ENCODE data around the gene OR10H3.

OR10H3 gene, protein sequence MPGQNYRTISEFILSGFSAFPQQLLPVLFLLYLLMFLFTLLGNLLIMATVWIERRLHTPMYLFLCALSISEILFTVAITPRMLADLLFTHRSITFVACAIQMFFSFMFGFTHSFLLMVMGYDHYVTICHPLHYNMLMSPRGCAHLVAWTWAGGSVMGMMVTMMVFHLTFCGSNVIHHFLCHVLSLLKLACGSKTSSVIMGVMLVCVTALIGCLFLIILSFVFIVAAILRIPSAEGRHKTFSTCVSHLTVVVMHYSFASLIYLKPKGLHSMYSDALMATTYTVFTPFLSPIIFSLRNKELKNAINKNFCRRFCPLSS

DNA sequence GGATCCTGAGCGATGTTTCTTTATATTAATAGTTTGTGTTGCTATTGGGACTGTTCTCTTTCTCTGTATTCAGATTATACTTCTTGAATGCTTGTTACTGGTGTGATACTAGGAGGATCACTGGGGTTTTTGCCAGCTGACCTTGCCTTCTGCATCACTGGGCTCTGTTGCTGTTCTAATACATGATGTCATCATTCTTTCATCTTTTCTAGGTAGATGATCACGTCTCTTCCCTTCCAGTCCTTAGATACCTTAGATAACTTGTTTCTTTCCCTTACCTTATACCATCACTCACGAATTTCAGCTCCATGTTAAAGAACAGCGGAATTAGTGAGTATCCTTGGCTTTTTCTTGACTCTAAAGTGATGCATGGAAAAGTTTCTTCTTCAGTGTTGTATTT lies at the start of gene OR10H3:
TSS of gene OR10H3 (plus strand) at position 264 of the 400 bp plus-strand sequence. CDS start 3,408 bp downstream, outside the sequence.
- TF ChIP-seq, protein P1, sequence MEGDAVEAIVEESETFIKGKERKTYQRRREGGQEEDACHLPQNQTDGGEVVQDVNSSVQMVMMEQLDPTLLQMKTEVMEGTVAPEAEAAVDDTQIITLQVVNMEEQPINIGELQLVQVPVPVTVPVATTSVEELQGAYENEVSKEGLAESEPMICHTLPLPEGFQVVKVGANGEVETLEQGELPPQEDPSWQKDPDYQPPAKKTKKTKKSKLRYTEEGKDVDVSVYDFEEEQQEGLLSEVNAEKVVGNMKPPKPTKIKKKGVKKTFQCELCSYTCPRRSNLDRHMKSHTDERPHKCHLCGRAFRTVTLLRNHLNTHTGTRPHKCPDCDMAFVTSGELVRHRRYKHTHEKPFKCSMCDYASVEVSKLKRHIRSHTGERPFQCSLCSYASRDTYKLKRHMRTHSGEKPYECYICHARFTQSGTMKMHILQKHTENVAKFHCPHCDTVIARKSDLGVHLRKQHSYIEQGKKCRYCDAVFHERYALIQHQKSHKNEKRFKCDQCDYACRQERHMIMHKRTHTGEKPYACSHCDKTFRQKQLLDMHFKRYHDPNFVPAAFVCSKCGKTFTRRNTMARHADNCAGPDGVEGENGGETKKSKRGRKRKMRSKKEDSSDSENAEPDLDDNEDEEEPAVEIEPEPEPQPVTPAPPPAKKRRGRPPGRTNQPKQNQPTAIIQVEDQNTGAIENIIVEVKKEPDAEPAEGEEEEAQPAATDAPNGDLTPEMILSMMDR (IDR thresholded peaks at IDR 0.05; ENCODE audit: low read depth, low read length) = no peak
- no peak within 1 kb of the TSS for H3K4me3 ChIP-seq (ENCODE audit: low read depth, low read length)

DNA sequence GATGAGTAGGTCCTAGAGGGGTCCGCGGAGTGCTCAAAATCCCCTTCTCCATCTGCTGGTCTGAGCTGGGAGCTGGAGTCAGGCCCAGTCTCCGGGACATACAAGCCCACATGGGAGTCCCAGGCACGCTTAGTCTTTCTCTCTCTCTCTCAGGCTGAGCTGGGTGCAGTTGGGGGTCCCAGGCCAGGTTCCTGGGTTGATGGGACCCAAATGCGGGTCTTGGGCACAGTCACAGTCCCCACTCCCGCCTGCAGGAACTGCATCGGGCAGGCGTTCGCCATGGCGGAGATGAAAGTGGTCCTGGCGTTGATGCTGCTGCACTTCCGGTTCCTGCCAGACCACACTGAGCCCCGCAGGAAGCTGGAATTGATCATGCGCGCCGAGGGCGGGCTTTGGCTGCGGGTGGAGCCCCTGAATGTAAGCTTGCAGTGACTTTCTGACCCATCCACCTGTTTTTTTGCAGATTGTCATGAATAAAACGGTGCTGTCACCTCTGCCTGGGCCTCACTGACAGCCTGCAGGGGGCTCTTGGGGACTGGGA lies 41.1 kb upstream of the OR10H3 start:
- no peak overlapping the region for H3K4me3 ChIP-seq (ENCODE audit: low read depth, low read length)
- TF ChIP-seq, protein P1 (IDR thresholded peaks at IDR 0.05; ENCODE audit: low read depth, low read length) = no peak

DNA sequence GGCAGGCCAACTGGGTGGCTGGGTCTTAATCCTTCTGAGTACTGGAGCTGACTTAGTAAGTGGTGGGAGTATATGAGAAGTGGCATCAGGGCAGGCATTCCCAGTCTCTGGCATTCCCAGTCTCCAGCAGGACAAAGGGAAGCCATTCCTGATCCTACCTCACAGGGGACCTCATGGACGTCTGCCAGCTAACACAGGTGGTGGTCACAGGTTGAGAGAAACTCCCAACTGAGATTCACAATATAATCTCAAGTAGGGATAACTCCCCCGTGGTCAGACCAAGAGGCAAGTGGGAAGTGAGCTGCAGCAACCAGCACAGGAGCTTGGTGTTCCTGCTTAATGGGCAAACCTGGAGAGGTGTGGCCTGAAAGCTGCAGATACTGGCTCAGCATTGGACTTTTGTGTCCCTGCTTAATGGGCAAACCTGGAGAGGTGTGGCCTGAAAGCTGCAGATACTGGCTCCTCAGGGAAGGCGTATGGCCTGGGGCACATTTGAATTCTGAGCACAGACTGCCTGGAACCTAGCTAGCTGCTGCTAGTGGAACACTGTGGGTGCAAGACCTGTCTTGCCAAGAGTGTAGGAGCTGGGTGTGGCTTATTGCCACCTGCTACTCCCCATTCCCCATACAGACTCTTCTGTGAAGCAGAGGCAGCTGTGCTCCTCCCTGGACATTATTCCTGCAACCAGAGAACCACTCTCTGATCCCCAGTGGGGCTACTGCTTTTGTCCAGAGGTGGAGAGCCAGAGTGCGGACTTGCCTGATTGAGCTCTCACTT lies 35.8 kb upstream of the OR10H3 start:
- H3K4me3 ChIP-seq (ENCODE audit: low read depth, low read length) = no peak overlapping the region
- TF ChIP-seq, protein P1 (IDR thresholded peaks at IDR 0.05; ENCODE audit: low read depth, low read length) = no peak

DNA sequence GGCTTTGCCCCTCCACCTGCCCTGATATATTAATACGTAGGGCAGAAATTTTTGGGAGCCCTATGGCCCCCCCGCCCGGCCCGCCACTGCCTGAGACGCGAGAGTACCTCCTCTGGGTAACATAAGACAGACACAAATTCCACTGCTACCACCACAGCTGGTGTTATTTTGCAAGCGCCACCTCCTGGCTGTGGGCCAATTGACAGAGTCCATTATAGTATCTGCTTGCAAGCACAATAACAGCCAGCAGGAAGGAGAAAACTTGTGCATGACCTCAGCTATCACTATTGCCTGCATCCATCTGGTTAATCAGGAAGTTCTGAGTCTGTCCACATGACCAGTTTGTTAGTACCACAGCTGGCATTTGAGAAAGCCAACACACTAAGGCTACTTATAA lies 35.3 kb upstream of the OR10H3 start:
- H3K4me3 ChIP-seq (ENCODE audit: low read depth, low read length) = no peak overlapping the region
- TF ChIP-seq, protein P1 (IDR thresholded peaks at IDR 0.05; ENCODE audit: low read depth, low read length) = no peak

DNA sequence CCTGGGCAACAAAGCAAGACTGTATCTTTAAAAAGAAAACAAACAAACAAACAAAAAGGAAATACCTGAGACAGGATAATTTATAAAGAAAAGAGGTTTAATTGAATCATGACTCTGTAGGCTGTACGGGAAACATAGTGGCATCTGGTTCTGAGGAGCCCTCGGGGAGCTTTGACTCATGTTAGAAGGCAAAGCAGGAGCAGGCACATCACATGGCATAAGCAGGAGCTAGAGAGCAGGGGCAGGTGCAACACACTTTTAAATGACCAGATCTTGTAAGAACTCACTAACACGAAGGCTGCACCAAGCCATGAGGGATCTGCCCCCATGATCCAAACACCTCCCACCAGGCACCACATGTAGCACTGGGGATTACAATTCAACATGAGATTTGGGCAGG lies 23.1 kb upstream of the OR10H3 start:
- TF ChIP-seq, protein P1 (IDR thresholded peaks at IDR 0.05; ENCODE audit: low read depth, low read length) = no peak
- H3K4me3 ChIP-seq (ENCODE audit: low read depth, low read length) = no peak overlapping the region

DNA sequence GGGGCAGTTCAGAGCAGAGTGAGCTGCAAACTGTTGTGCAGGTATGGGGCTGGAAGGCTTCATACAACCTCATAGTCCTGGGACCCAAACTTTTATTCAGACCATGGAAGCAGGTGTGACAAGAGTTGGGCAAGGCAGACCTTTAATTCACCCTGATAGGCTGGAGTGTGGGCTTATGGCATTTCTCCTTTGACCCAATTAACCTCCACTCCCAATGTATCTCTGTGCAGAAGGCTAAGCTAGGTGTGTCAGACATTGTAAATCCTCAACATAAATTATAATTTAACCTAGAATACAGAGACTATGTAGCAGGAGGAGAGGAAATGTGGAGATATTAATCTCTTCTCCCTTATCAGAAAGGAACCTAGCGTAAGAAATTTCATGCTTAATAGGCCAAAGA lies 22.1 kb upstream of the OR10H3 start:
- TF ChIP-seq, protein P1 (IDR thresholded peaks at IDR 0.05; ENCODE audit: low read depth, low read length) = no peak
- no peak overlapping the region for H3K4me3 ChIP-seq (ENCODE audit: low read depth, low read length)

DNA sequence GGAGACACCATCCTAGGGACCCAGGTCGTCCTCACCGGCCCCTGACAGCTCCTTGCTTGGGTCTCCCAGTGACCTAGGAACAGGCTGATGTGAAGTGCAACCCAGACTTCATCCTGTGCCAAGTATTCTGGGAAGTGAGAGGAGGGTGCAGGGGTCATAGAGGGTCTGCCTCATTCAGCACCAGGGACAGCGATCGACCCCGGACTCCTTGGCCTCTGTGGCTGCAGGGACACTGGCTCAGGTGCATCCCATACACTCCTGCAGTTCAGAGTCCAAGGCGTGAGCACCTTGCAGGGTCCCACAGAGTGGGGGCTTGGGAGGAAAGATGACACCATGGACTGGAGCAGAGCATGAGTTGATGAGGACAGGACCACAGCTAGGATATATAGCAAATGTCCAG lies 20.0 kb upstream of the OR10H3 start:
- H3K4me3 ChIP-seq (ENCODE audit: low read depth, low read length) = no peak overlapping the region
- TF ChIP-seq, protein P1 (IDR thresholded peaks at IDR 0.05; ENCODE audit: low read depth, low read length) = no peak
